Neuronal stem cell (in vitro differentiated cells): ENCODE data around the gene SLC18B1.

Experiments
- DNase-seq: peaks from one replicate; pipeline ENCODE4 v3.0.0-alpha.2; 2013; ENCODE audit warnings: low spot score
- H2AFZ ChIP-seq: one replicate; pipeline ENCODE4 v1.6.1; 2013; ENCODE audit warnings: mild to moderate bottlenecking, low read length, inconsistent platforms
- H2AK5ac ChIP-seq: 2 replicates; pipeline ENCODE4 v1.6.1; 2013; ENCODE audit warnings: low read depth, mild to moderate bottlenecking, inconsistent platforms, low read length, moderate library complexity, mixed read lengths
- H2BK120ac ChIP-seq: 2 replicates; pipeline ENCODE4 v1.6.1; 2013; ENCODE audit warnings: low read depth, mild to moderate bottlenecking, inconsistent platforms, low read length, moderate library complexity, mixed read lengths
- H2BK12ac ChIP-seq: one replicate; pipeline ENCODE4 v1.6.1; 2013; ENCODE audit warnings: low read length, inconsistent platforms
- H2BK15ac ChIP-seq: 2 replicates; pipeline ENCODE4 v1.6.1; 2013; ENCODE audit warnings: mild to moderate bottlenecking, low read length, inconsistent platforms, mixed read lengths
- H2BK5ac ChIP-seq: one replicate; pipeline ENCODE4 v1.6.1; 2013; ENCODE audit warnings: inconsistent platforms, mild to moderate bottlenecking, low read length, moderate library complexity
- H3K14ac ChIP-seq: one replicate; pipeline ENCODE4 v1.6.1; 2013; ENCODE audit warnings: low read length, inconsistent platforms
- H3K18ac ChIP-seq: 2 replicates; pipeline ENCODE4 v1.6.1; 2013; ENCODE audit warnings: low read length, inconsistent platforms
- H3K23ac ChIP-seq: 2 replicates; pipeline ENCODE4 v1.6.1; 2013; ENCODE audit warnings: low read depth, mild to moderate bottlenecking, mixed read lengths, low read length, inconsistent platforms; ENCODE audit not compliant: poor library complexity
- H3K27ac ChIP-seq: replicated peaks from 3 replicates; pipeline ENCODE4 v1.5.1; 2013; ENCODE audit warnings: low read length, inconsistent platforms
- H3K27me3 ChIP-seq, 3 experiments: 2 replicates each; pipeline ENCODE4 v1.6.1; 2013; ENCODE audit warnings: low read length in 3 of 3, mild to moderate bottlenecking in 2 of 3, inconsistent platforms in 1 of 3, low read depth in 1 of 3, mixed read lengths in 1 of 3, moderate library complexity in 1 of 3; ENCODE audit not compliant: control insufficient read depth in 3 of 3, insufficient read depth in 3 of 3
- H3K36me3 ChIP-seq, 2 donors: replicated peaks in 1 of 2; 2 replicates each; pipeline ENCODE4 v1.6.1; 2013; ENCODE audit warnings: low read length in 2 of 2; ENCODE audit not compliant: control insufficient read depth in 2 of 2, insufficient read depth in 2 of 2
- H3K4ac ChIP-seq: 2 replicates; pipeline ENCODE4 v1.6.1; 2013; ENCODE audit warnings: inconsistent platforms, mild to moderate bottlenecking, low read length, moderate library complexity
- H3K4me1 ChIP-seq, 2 donors: 1 replicate in 1 of 2; 2 replicates in 1 of 2; pipeline ENCODE4 v1.6.1; 2013; ENCODE audit warnings: low read length in 2 of 2, low read depth in 1 of 2; ENCODE audit not compliant: control insufficient read depth in 2 of 2, insufficient read depth in 1 of 2
- H3K4me2 ChIP-seq: one replicate; pipeline ENCODE4 v1.6.1; 2013; ENCODE audit warnings: mild to moderate bottlenecking, low read length, inconsistent platforms; ENCODE audit not compliant: insufficient read depth, poor library complexity, severe bottlenecking
- H3K4me3 ChIP-seq, 2 donors: 2 replicates each; pipeline ENCODE4 v1.5.1; 2013; ENCODE audit warnings: low read length in 2 of 2, mild to moderate bottlenecking in 2 of 2, inconsistent platforms in 1 of 2, moderate library complexity in 1 of 2
- H3K79me1 ChIP-seq: one replicate; pipeline ENCODE4 v1.6.1; 2013; ENCODE audit warnings: low read depth, mild to moderate bottlenecking, inconsistent platforms, low read length, moderate library complexity
- H3K9ac ChIP-seq: one replicate; pipeline ENCODE4 v1.6.1; 2013; ENCODE audit warnings: mild to moderate bottlenecking, low read depth, low read length, inconsistent platforms; ENCODE audit not compliant: poor library complexity
- H3K9me3 ChIP-seq, 2 donors: replicated peaks in 1 of 2; 2 replicates each; pipeline versions ENCODE3 to v1.6.1; 2013; ENCODE audit warnings: low read length in 2 of 2, mild to moderate bottlenecking in 2 of 2, inconsistent platforms in 1 of 2, low read depth in 1 of 2, mixed read lengths in 1 of 2, moderate library complexity in 1 of 2; ENCODE audit not compliant: control insufficient read depth in 2 of 2, insufficient read depth in 1 of 2
- H4K8ac ChIP-seq: one replicate; pipeline ENCODE4 v1.6.1; 2013; ENCODE audit warnings: low read depth, mild to moderate bottlenecking, inconsistent platforms, low read length, moderate library complexity
- H4K91ac ChIP-seq: one replicate; pipeline ENCODE4 v1.6.1; 2013; ENCODE audit warnings: low read length, low read depth, mild to moderate bottlenecking, inconsistent platforms; ENCODE audit not compliant: poor library complexity
- WGBS, 2 donors: extraction: QIAGEN DNeasy Blood & Tissue Kit; methylation state at CpG; one replicate each; pipeline ENCODE4 v1.1.7; 2013; ENCODE audit warnings: missing lambda C conversion rate in 2 of 2, mixed read lengths in 1 of 2; ENCODE audit not compliant: insufficient read length in 2 of 2, insufficient replicate concordance in 1 of 2; ENCODE audit errors: extremely low coverage in 2 of 2; 5-methylcytosine and 5-hydroxymethylcytosine counted together
- small RNA-seq: library from polyadenylated mRNA; stranded (forward); fragments of <200 nt; extraction: miRNeasy Mini kit (QIAGEN cat#:217004); gene quantifications from one replicate; pipeline ENCODE3, GENCODE V24; 2013; ENCODE audit not compliant: insufficient read depth

The SLC18B1 gene

GRCh38 chr6:132725947-132726607 lies 72.4 kb downstream of the SLC18B1 start:
- H3K4ac ChIP-seq = no peak overlapping the region
- DNase-seq = no peak
- H4K91ac ChIP-seq = no peak overlapping the region
- no peak overlapping the region for H2BK12ac ChIP-seq
- no peak overlapping the region for H3K23ac ChIP-seq
- no peak overlapping the region for H3K9ac ChIP-seq
- H3K4me1 ChIP-seq = peaks cover 3% of the 10 kb centered on the region in 2 donors
- no peak overlapping the region for H3K14ac ChIP-seq
- H2AFZ ChIP-seq = no peak overlapping the region
- H3K9me3 ChIP-seq = no peaks in the 10 kb centered on the region
- no peak overlapping the region for H2BK15ac ChIP-seq
- no peak overlapping the region for H3K27ac ChIP-seq
- no peaks in the 10 kb centered on the region for H3K36me3 ChIP-seq
- no peak overlapping the region for H3K4me2 ChIP-seq
- WGBS, 2 donors = no CpG with 5 or more reads among the region's 6 CpGs
- no peak overlapping the region for H3K4me3 ChIP-seq
- H4K8ac ChIP-seq = no peak overlapping the region
- H3K79me1 ChIP-seq = no peaks in the 10 kb centered on the region
- no peak overlapping the region for H2BK120ac ChIP-seq
- no peaks in the 10 kb centered on the region for H3K27me3 ChIP-seq
- no peak overlapping the region for H2AK5ac ChIP-seq
- H3K18ac ChIP-seq = no peak overlapping the region
- H2BK5ac ChIP-seq = no peak overlapping the region

- Histone ChIP-seq H3K27me3 (no peaks in the 10 kb centered on the region), H3K36me3 (no peaks in the 10 kb centered on the region), H4K91ac (no peak overlapping the region), H2BK15ac (no peak overlapping the region), H3K23ac (no peak overlapping the region), H3K18ac (no peak overlapping the region), H3K9me3 (no peaks in the 10 kb centered on the region), H3K4me3 (no peak overlapping the region), H3K4me1 (peaks cover 3% of the 10 kb centered on the region in 2 donors), H2BK5ac (no peak overlapping the region), H3K9ac (no peak overlapping the region), H3K14ac (no peak overlapping the region), H4K8ac (no peak overlapping the region), H2BK12ac (no peak overlapping the region), H2AFZ (no peak overlapping the region), H3K79me1 (no peaks in the 10 kb centered on the region), H3K4ac (no peak overlapping the region), H3K27ac (no peak overlapping the region), H2AK5ac (no peak overlapping the region), H2BK120ac (no peak overlapping the region), H3K4me2 (no peak overlapping the region)
- 100% methylated on average over 1 of the region's 6 CpGs; no CpG with 5 or more reads in 1 of the 2 donors for WGBS, 2 donors
- DNase-seq = no peak
Measured at GRCh38 chr6:132725471-132725870, 73.0 kb downstream of the SLC18B1 start.

- no peak overlapping the region for H2AK5ac ChIP-seq
- no peak overlapping the region for H2BK120ac ChIP-seq
- H3K23ac ChIP-seq = no peak overlapping the region
- no peak overlapping the region for H2AFZ ChIP-seq
- no peak overlapping the region for H3K9ac ChIP-seq
- no peak overlapping the region for H2BK5ac ChIP-seq
- H3K79me1 ChIP-seq = no peaks in the 10 kb centered on the region
- H3K36me3 ChIP-seq = no peaks in the 10 kb centered on the region
- no peak overlapping the region for H3K4me2 ChIP-seq
- no peak overlapping the region for H3K27ac ChIP-seq
- no CpG with 5 or more reads among the region's 10 CpGs for WGBS, 2 donors
- H3K4ac ChIP-seq = no peak overlapping the region
- no peak for DNase-seq
- H3K4me1 ChIP-seq = peaks cover 0 to 1% of the 10 kb centered on the region in 2 donors
- no peak overlapping the region for H4K91ac ChIP-seq
- H3K14ac ChIP-seq = no peak overlapping the region
- H2BK15ac ChIP-seq = no peak overlapping the region
- H3K4me3 ChIP-seq = no peak overlapping the region
- no peak overlapping the region for H2BK12ac ChIP-seq
- no peaks in the 10 kb centered on the region for H3K9me3 ChIP-seq
- H4K8ac ChIP-seq = no peak overlapping the region
- no peak overlapping the region for H3K18ac ChIP-seq
- H3K27me3 ChIP-seq = no peaks in the 10 kb centered on the region
Measured at GRCh38 chr6:132719736-132720448, 78.5 kb downstream of the SLC18B1 start.

Small RNAs within 50 kb of the gene (small RNA-seq; reads per million reads assigned to genes)
- gene SNORA33 = 84.8 reads per million, percentile 96 among the genes with 10 or more reads in this experiment
- 4,810 reads per million, percentile 100 among the genes with 10 or more reads in this experiment for gene SNORD100
- 1,422 reads per million, percentile 99 among the genes with 10 or more reads in this experiment for gene SNORD101
